ENCODE measurements around the gene KRTAP1-5.

GRCh38 chr17:41009301-41009760, 17.7 kb downstream of the KRTAP1-5 start:
- no peak for TF ChIP-seq EZH2 (IDR thresholded peaks at IDR 0.05; ENCODE audit: insufficient read depth, poor library complexity, severe bottlenecking)
- TF ChIP-seq EZH2phosphoT487 (IDR thresholded peaks at IDR 0.05; ENCODE audit: insufficient read depth, low read depth) = no peak
